Esophagus mucosa (tissue), 1 donor: Measurements from ENCODE around the gene ZNF148. TPM values are rescaled to one million over a fixed set of nuclear protein-coding genes. Genes with fewer than 3 reads are reported as not detected.
"Not testable (repeated sequence)": the region's sequence is repeated elsewhere in the genome, so short reads cannot be mapped to it uniquely, and the experiment has no call there.

ENCODE experiments used
- ATAC-seq: fragments of 200-7000 bp; cut with Tn5 transposase; one replicate; pipeline ENCODE4 v1.9.1; 2020
- total RNA-seq: library from RNA; stranded (reverse); gene quantifications from one replicate; pipeline ENCODE4 v1.2.4, GENCODE V29; 2023
- donor health status: DM: yes; HTN: yes; CAD: no.

ZNF148 gene, protein sequence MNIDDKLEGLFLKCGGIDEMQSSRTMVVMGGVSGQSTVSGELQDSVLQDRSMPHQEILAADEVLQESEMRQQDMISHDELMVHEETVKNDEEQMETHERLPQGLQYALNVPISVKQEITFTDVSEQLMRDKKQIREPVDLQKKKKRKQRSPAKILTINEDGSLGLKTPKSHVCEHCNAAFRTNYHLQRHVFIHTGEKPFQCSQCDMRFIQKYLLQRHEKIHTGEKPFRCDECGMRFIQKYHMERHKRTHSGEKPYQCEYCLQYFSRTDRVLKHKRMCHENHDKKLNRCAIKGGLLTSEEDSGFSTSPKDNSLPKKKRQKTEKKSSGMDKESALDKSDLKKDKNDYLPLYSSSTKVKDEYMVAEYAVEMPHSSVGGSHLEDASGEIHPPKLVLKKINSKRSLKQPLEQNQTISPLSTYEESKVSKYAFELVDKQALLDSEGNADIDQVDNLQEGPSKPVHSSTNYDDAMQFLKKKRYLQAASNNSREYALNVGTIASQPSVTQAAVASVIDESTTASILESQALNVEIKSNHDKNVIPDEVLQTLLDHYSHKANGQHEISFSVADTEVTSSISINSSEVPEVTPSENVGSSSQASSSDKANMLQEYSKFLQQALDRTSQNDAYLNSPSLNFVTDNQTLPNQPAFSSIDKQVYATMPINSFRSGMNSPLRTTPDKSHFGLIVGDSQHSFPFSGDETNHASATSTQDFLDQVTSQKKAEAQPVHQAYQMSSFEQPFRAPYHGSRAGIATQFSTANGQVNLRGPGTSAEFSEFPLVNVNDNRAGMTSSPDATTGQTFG
- total RNA-seq: 21.2 TPM

DNA sequence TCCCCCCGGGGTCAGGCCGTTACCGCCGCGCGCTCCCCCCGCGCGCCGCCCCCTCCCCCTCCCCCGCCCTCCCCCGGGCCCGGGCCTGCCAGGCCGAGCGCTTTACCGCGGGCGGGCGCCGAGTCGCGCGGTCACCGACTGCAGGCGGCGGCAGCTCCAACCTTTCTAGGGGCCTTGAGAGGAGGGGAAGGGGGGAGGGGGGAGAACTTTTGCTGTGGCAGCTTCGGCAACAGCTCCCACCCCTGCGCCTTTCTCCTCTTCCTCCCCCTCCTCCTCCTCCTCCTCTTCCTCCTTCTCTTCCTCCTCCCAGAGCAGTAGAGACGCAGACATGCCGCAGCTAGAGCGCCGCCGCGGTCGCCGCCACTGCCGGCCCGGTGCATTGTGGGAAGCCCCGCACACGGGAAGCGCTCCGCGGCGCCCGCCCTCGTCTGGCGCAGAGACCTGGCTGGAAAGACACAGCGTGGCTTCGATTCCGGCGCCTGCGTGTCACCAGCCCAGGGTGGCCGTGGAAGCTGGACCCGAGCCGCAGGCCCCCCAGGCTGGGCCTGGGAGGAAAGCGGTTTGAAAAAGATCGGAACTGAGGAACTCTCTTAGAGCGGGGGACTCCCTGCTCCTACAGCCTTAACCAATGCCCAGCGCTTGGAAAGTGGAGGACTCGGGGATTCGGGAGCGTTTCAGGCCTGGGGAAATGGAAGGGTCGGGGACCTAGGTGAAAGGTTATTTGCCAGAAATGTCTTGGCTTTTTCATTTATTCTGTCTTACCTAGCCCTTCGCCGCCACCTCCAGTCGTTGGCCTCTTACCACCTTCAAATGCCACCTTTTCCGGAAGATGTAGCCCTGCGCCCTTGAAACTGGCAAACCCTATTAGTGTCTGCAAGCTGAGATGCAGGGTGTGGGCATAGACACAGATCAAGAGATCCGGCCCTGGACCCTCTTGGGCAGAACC, at the start of gene ZNF148:
ZNF148 (minus strand) TSS at position 330 of the 946 bp plus-strand sequence. CDS start 61,685 bp downstream, outside the sequence.
- peak; percentile 97 for ATAC-seq

DNA sequence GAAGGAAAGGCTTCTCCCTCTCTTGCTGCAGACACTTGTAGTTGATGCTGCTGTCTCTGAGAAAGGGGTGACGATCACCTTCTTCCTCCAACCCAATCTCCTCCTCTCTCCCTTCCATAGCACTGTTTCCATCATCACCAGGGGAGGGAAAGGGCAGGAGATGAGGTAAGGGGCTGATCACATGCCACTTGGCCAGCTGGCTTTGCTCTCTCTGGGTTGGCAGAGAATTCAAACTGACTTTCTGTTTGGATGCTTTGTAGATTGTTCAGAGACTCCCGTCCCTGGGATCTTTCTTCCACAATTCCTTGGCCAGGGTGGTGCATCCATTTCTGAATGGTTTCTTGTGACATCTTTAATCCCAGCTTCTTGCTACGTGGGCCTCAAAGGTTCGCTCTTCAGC, 43.2 kb upstream of the ZNF148 start:
- no peak for ATAC-seq

GRCh38 chr3:125416235-125416634, 41.1 kb upstream of the ZNF148 start:
- ATAC-seq: no peak

GRCh38 chr3:125414669-125415068, 39.5 kb upstream of the ZNF148 start:
- ATAC-seq: no peak

DNA sequence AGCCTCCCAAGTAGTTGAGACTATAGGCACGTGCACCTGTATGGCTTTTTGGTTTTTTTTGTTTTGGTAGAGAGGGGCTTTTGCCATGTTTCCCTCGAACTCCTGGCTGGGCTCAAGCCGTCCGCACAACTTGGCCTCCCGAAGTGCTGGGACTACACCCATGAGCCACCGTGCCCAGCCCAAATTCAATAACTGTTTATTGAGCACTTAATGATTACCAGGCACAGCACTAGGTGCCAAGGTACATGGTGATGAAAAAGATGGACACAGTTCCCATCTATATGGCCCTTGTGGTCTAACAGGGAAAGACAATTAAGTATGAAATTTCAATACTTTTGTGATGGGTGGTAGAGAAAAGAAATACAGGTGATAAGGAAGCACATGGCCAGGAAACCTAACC, 35.8 kb upstream of the ZNF148 start:
- ATAC-seq: no peak

GRCh38 chr3:125406070-125406469, 30.9 kb upstream of the ZNF148 start:
- ATAC-seq: no peak

GRCh38 chr3:125405515-125405914, 30.4 kb upstream of the ZNF148 start:
- not testable (repeated sequence) for ATAC-seq

DNA sequence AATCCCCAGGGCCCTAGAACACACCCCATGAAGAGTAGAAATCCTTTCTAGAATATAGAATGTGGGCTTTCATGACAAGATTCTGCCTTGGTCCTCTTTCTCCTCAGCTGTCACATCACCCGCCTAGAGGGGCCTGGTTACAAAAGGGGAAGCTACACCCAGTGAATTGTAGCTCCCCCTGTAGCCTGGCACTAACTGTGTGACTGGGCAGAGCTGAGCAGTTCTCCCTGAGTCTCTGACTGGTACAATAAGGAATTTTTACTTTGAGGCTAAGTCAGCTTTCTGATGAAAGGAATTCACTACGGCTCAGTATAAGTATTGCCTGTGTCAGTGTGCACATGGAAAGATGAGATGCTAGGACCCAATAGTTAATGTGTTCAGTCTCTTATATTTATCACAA, 28.7 kb upstream of the ZNF148 start:
- ATAC-seq: no peak

GRCh38 chr3:125402639-125403038, 27.5 kb upstream of the ZNF148 start:
- ATAC-seq: no peak

DNA sequence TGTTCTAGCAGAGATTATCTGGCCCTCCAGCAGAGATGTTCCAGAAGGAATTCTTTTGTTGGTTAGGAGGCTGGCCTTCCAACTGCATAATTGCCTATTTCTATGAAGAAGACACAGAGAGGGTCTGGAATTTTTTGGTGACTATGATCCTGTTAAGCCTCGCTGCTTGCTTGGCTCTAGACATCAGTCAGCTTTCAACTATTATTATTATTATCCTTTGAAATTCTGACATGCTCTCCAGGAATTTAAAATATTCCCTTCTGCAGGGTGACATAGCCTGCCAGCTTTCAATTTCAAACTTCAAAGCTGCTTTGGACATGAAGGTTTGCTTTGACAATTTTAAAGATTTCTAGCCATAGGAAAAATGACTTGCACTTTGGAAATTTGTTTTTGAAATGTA, 26.3 kb upstream of the ZNF148 start:
- ATAC-seq: no peak

DNA sequence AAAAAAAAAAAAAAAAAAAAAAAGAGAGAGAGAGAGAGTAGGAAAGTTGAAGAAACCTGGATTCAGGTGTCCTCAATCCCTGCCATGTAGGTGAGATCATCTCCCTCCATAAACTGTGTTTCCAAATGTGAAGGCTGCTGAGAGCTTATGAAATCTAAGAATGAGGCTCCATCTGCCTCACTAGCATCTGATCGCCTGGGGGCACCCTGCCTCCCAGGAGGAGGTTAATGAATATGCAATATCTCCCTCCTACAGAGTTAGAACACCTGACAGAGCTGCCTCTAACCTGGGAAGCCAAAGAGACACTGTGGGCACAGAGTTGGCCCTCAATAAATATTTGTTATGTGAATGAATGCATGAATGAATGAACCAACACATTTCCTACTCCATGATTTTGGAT, 23.8 kb upstream of the ZNF148 start:
- ATAC-seq: no peak

DNA sequence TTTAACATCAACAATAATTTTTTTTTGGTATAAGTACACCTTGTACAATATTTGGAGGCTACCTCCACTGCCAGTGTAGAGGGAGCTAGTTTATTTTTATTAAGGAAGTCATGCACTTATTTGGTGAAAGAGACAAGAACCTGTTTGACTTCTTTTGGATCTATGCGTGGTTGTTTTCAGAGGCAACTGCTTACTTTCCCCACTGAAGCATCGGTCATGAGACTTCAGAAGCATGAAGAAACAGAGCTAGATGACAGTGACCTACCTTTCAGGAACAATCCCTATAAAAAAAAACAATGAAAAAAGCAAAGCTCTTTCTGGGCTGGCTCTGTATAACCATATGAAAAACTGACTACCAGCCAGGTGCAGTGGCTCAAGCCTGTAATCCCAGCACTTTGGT, 20.0 kb upstream of the ZNF148 start:
- peak; percentile 82 for ATAC-seq

DNA sequence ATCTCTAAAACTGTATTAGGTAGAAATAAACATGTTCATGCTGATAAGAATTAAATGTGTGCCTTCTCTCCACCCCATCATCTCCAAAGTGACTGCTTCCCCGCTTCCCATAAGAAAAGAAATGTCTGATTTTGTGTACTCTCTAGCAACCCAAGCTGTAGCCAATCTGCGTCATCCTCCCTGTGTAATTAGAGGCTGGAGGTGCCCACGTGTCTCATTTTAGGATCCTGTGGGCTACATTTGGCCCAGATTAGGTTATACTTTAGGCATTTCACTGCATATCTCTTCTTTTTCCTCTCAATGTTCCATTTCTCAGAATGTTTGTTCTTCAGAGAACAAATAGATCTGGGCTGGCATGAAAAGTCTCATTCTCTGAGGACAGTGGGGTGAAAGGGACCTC, 19.3 kb upstream of the ZNF148 start:
- ATAC-seq: no peak

DNA sequence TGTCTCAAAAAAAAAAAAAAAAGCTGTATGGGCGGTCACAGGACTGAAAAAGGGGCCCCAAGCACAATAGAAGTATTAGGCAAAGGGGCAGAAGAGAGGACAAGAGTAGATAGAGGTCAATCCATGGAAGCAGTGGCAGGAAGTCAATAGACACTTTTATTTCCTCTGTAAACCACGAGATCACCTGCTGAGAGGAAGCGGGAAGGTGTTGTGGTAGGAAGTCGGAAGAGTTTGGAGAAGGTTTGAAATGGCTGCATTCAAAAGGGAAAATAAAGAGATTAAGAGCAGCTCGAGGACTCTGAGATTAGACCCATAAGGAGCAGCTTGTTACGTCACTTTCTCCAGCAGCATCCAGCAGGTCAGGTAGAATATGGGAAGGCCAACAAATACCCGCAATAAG, 14.2 kb upstream of the ZNF148 start:
- no peak for ATAC-seq

DNA sequence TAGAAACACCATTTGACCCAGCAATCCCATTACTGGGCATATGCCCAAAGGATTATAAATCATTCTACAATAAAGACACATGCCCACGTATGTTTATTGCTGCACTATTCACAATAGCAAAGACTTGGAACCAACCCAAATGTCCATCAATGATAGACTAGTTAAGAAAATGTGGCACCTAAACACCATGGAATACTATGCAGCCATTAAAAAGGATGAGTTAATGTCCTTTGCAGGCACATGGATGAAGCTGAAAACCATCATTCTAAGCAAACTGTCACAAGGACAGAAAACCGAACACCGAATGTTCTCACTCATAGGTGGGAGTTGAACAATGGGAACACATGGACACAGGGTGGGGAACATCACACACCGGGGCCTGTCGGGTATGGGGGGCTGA, 13.2 kb upstream of the ZNF148 start:
- ATAC-seq: not testable (repeated sequence)

DNA sequence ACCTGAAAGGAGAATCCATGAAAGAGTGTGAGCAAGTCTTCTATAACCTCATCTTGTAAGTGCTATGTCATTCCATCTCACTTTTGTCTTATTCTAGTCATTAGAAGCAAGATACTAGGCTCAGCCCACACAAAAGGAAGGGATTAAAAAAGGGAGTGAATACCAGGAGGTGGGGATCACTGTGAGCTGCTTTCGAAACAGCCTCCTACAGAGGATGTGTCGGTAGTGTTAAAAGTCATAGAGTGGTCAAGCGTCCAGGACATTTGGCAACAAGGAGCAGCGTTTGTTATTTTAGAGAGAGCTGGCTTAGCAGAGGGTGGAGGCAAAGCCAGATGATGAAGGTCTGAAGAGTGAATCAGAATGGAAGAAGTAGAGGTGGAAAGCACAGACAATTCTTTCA, 11.7 kb upstream of the ZNF148 start:
- ATAC-seq: peak; percentile 42

- ATAC-seq: no peak
Observed at GRCh38 chr3:125383744-125384143, 8.6 kb upstream of the ZNF148 start.

- no peak for ATAC-seq
Observed at GRCh38 chr3:125382298-125382697, 7.2 kb upstream of the ZNF148 start.

DNA sequence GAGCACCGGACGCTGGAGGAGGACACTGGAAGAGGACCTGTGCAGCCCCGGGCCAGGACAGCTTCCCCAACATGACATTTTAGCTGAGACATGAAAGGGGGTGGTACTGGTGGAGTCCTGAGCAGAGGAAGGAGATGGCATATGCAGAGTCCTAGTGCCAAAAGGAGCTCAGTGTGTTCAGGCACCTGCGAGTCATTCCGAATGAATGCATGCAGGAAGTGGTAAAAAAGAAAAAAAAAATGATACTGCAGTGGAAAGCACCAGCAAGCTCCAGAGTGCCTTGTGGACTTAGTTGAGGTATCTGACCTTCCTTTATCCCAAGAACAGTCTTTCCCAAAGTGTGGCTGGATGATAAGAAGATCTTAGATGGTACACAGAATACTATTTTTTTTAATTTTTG, 6.6 kb upstream of the ZNF148 start:
- ATAC-seq: peak; percentile 36

- ATAC-seq: no peak
Observed at GRCh38 chr3:125381314-125381713, 6.2 kb upstream of the ZNF148 start.

GRCh38 chr3:125379483-125379882, 4.4 kb upstream of the ZNF148 start:
- no peak for ATAC-seq

- ATAC-seq: no peak
Observed at GRCh38 chr3:125378762-125379161, 3.6 kb upstream of the ZNF148 start.
